ENCODE data around the gene MYCN.

The MYCN gene

DNA sequence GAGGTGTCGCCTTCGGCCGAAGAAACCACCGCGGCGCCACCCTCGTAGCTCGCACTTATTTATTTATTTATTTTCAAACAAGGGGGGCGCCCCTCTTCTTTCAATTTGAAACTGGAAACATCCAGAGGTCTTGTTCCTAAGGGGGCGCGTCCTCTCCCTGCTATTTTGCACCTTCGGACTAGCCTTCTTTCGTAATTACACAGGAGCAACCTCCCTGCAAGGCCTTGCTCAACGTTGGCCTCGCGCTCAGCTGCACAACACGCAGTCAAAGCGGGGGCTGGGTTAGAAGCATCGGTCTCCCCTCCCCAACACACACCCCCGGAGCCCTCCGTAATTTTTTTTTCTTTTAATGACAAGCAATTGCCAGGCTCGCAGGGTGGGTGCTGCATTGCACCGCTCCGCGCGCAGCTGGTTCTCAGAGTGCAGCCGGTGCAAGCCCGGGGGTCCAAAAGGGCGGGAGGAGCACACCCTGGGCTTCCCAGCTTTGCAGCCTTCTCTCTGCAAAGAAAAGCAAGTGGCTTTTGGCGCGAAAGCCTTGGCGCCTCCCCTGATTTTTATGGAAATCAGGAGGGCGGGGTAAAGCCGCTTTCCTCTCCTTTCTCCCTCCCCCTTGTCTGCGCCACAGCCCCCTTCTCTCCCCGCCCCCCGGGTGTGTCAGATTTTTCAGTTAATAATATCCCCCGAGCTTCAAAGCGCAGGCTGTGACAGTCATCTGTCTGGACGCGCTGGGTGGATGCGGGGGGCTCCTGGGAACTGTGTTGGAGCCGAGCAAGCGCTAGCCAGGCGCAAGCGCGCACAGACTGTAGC is at the start of gene MYCN:
MYCN (plus strand) TSS at position 697 of the 807 bp plus-strand sequence. CDS start 1,515 bp downstream, outside the sequence.
- TF ChIP-seq SUZ12 (IDR thresholded peaks at IDR 0.05), result no peak
- TF ChIP-seq L3MBTL2 (conservative IDR thresholded peaks at IDR 0.05), result peak; percentile 94
- DNase-seq (ENCODE audit: extremely low spot score), result peak; percentile 52
- CTCF ChIA-PET, result interaction anchor here (0.6 to 1.5 kb wide), 13 partner anchors 10 to 817 kb away, joined by 3 to 13 read pairs (median 4); no protein-coding TSS in a partner anchor
- POLR2A ChIA-PET, result interaction anchor here (1.1 kb wide), 1 partner anchor 154 kb away, joined by 4 read pairs; no protein-coding TSS in a partner anchor

DNA sequence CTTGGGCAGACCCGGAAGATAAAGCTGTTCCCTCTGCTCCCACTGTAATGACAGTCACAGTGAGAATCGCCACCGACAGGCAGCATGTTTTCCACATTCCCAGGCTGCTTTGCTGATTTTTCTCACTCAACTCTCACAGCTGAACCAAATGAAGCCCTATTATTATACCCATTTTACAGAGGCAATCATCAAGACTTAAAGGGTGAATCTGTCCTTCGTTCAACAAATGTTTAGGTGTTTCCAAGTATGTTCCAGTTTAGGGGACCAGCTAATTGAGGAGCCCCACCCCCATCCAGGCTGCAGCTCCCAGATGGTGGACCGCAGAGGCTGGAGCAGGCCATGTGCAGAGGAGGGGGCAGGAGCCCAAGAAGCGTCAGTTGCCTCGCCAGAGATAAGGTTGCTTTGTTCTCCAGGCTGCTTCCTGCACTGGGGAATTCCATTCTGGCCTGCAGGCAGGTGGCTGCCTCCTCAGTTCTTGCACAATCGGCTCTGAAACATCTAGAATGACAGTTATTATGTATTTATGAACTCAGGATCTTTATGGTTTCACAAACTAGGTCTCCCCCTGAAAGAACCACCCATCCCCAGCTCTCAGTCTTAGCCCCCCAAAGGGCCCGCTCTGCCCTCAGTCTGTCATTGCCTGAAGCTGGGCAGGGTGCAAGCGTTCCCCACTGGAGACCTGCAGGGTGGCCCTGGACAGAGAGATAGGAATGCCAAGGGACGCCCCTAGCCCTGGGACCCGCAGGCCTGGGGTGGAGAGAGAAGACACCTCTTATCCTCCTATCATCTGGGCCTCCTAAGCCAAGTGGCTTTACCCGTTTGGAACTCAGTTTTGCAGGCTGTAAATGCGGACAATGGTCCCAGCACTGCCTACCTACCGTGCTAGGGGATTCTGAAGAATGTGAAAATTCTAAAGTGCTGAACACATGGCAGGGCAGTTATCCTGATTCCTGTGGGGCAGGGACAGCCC is 49.1 kb upstream of the MYCN start:
- TF ChIP-seq CTBP1 (IDR thresholded peaks at IDR 0.05; ENCODE audit: borderline replicate concordance) (no peak), ZNF384 (IDR thresholded peaks at IDR 0.05) (no peak), FOXK2 (IDR thresholded peaks at IDR 0.05) (no peak), SP1 (IDR thresholded peaks at IDR 0.05) (no peak), ARNT (IDR thresholded peaks at IDR 0.05) (no peak), FOXA1 (IDR thresholded peaks at IDR 0.05) (no peak), ELF4 (IDR thresholded peaks at IDR 0.05) (no peak), NFRKB (IDR thresholded peaks at IDR 0.05) (no peak), FOXM1 (IDR thresholded peaks at IDR 0.05; ENCODE audit: borderline replicate concordance) (no peak), SUZ12 (IDR thresholded peaks at IDR 0.05) (no peak), HDGF (IDR thresholded peaks at IDR 0.05; ENCODE audit: borderline replicate concordance) (no peak)
- ChIA-PET POLR2A (no interaction called here), CTCF (no interaction called here)
- no peak for DNase-seq (ENCODE audit: extremely low spot score)

DNA sequence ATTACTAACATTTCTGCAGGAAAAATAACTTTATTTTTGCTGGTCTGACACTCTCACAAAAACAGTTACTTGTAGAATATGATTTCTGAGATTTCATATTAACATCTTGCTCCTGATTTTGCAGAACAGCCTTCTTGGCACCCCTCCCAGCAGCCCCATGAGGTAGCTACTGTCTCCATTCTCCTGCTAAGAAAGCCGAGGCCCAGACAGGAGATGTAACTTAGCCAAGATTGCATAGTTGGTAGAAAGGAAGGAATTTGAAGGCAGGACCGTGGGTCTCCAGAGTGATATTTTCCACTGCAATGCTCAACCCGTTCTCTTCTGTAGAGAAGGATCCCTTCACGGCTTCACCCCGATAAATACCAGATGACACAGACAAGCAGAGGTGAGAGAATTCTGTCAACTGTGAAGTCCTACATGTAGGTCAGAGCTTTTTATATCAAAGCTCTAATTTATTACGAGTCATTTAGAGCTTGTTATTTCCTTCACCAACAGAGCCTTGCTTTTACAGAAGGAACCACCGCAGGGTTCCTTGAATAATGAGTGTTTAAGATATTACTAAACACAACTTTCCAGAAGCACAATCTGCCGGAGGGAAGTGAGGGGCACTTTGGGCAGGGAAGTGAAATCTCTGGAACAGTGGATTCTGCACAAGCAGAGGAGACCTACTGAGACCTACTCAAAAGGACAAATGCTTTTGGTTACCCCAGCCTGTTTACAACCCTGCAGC is 48.0 kb upstream of the MYCN start:
- TF ChIP-seq FOXK2 (IDR thresholded peaks at IDR 0.05), result no peak
- no peak for TF ChIP-seq L3MBTL2 (conservative IDR thresholded peaks at IDR 0.05)
- no peak for TF ChIP-seq SP1 (IDR thresholded peaks at IDR 0.05)
- TF ChIP-seq FOXM1 (IDR thresholded peaks at IDR 0.05; ENCODE audit: borderline replicate concordance), result no peak
- TF ChIP-seq, protein P1, sequence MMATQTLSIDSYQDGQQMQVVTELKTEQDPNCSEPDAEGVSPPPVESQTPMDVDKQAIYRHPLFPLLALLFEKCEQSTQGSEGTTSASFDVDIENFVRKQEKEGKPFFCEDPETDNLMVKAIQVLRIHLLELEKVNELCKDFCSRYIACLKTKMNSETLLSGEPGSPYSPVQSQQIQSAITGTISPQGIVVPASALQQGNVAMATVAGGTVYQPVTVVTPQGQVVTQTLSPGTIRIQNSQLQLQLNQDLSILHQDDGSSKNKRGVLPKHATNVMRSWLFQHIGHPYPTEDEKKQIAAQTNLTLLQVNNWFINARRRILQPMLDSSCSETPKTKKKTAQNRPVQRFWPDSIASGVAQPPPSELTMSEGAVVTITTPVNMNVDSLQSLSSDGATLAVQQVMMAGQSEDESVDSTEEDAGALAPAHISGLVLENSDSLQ (IDR thresholded peaks at IDR 0.05), result no peak
- TF ChIP-seq SUZ12 (IDR thresholded peaks at IDR 0.05), result no peak
- TF ChIP-seq CTBP1 (IDR thresholded peaks at IDR 0.05; ENCODE audit: borderline replicate concordance), result no peak
- ChIA-PET CTCF (no interaction called here), POLR2A (no interaction called here)
- no peak for DNase-seq (ENCODE audit: extremely low spot score)

DNA sequence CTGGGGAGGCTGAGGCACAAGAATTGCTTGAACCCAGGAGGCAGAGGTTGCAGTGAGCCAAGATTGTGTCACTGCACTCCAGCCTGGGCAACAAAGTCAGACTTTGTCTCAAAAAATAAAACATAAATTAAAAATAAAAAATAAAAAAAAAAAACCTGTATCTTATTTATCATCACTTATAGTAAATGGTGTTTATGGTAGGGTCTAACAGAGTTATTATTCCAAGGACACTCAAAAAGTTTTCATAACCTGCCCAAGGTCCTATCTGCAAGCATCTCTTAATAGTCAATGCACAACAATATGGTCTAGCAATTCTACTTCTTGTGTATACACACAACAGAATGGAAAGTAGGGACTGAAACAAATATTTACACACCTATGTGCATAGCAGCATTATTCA is 47.3 kb upstream of the MYCN start:
- DNase-seq (ENCODE audit: extremely low spot score), result no peak
- TF ChIP-seq ARNT (IDR thresholded peaks at IDR 0.05), result no peak
- TF ChIP-seq FOXA1 (IDR thresholded peaks at IDR 0.05), result no peak
- TF ChIP-seq NFRKB (IDR thresholded peaks at IDR 0.05), result no peak
- TF ChIP-seq L3MBTL2 (conservative IDR thresholded peaks at IDR 0.05), result no peak
- TF ChIP-seq FOXM1 (IDR thresholded peaks at IDR 0.05; ENCODE audit: borderline replicate concordance), result no peak
- ChIA-PET POLR2A (no interaction called here), CTCF (no interaction called here)

DNA sequence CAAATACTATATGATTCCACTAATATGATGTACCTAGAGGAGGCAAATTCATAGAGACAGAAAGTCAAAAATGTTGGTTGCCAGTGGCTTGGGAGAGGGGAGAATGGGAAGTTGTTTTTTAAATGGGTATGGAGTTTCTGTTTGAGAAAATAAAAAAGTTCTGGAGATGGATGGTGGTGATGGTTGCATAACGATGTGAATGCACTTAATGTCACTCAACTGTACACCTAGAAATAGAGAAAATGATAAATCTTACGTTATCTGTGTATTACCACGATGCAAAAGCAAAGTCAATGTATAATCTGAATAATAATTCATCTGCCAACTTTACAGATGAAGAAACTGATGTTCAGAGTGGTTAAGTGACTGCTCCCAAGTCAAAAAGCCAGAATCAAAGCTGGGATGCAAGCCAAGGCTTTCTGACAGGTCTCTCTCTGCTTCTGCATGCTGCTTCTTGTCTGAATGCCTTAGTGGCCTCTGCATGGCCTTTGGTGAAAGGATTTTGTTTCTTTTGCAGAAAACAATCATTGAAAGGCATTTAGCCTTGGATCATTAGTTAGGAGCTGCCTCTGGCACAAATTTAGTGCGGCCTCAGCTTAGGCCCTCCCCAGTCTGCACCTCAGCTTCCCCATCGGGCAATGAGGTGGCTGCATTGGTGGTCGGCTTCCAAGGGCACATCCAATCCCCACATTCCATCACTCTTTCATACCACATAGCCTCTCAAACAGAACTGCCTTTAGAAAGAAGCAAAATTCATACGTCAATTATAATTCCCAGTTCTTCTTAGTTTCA is 46.5 kb upstream of the MYCN start:
- CTCF ChIA-PET, result no interaction called here
- no peak for DNase-seq (ENCODE audit: extremely low spot score)
- no peak for TF ChIP-seq SUZ12 (IDR thresholded peaks at IDR 0.05)
- no peak for TF ChIP-seq CTBP1 (IDR thresholded peaks at IDR 0.05; ENCODE audit: borderline replicate concordance)
- POLR2A ChIA-PET, result no interaction called here

DNA sequence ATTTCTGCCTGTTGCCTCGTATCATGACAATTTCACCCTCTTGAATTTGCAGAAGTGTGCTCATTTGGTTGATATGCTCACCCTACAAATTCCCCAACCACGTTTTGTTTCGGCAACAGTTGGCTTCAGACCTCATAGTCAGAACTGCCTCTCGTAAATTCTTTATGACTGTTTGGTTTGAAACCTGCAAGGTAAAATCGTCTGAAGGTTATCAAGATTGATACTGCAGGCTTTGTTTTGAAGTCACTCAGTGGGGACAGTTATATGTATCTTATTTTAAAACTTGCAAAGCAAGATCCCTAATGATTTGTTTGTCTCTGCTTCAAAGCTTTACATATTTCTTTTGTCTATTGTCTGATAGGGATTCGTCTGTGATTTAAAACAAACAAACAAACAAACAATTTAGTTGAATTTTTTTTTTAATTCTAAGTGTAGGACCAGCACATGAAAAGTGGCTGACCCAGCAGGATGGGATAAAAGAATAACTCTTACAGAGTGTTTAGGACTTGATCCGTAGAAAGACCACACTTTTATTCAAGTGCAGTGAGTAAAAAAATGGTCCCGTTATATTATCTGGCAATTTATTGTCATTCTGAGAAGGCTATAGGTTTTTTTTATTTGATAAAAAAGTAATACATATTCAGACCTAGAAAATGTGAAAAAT is 45.7 kb upstream of the MYCN start:
- CTCF ChIA-PET, result no interaction called here
- no peak for DNase-seq (ENCODE audit: extremely low spot score)
- TF ChIP-seq TARDBP (IDR thresholded peaks at IDR 0.05) (no peak), HDGF (IDR thresholded peaks at IDR 0.05; ENCODE audit: borderline replicate concordance) (no peak)
- TF ChIP-seq, protein P1 (IDR thresholded peaks at IDR 0.05), result no peak
- POLR2A ChIA-PET, result no interaction called here
